Heart left ventricle (tissue), 13 donors: ENCODE data around the gene SNCG.

Experiments used
- CTCF ChIP-seq, 12 donors: fragments of 200-600 bp; sonication (generic) in 4 of 12; IDR thresholded peaks; one replicate each; pipeline versions ENCODE4 v1.5.0 to v1.8.0; 2018 to 2022; ENCODE audit warnings: antibody characterized with exemption in 12 of 12, mild to moderate bottlenecking in 5 of 12
- POLR2A ChIP-seq, 2 donors: fragments of 450-650 bp; IDR thresholded peaks; one replicate each; pipeline ENCODE4 v1.6.1; 2017; ENCODE audit warnings: antibody characterized with exemption in 2 of 2, mild to moderate bottlenecking in 2 of 2, moderate library complexity in 2 of 2
- donor health status: ischemic (EF 13 %, LVEDD 7.1; RV severe dilation, severe dysfunction).
- donor health status: DM: no; HTN: yes; CAD: no.
- donor health status: DM: no; HTN: no; CAD: no.
- donor health status: ischemic (EF 25% LVEDD 6.9; RV normal size, moderate dysfunction).
- donor health status: ischemic (EF 25% LVEDD 5.7; RV mildly dilated, moderate dysfunction).
- donor health status: ischemic (EF 35%, LVEDD 5.7; RV mildly dilated, moderate dysfunction).
- donor health status: nonischemic (EF 11% LVEDD 7.7; RV severe dilation, severe dysfunction).
- donor health status: DM: yes; HTN: yes; CAD: no.
- donor health status: PGD.
- donor health status: ischemic (EF 29% LVEDD 5.4; RV normal size, mild dysfunction).
- donor health status: nonischemic (EF 23%, LVEDD 6.1; RV moderate dilation, normal function).

GRCh38 chr10:86962981-86963310 is 4.5 kb downstream of the SNCG start:
- TF ChIP-seq POLR2A (IDR thresholded peaks at IDR 0.05): no peak
- TF ChIP-seq CTCF (IDR thresholded peaks at IDR 0.05): no peak
